GM18867 (cell line): ENCODE results near the gene TRAP1.

Experiments
- ATAC-seq: cut with Tn5 transposase; IDR thresholded peaks from one replicate; pipeline ENCODE4 v1.9.1; 2021; ENCODE audit warnings: mild to moderate bottlenecking, moderate library complexity; ENCODE audit not compliant: unreplicated experiment

Gene TRAP1

GRCh38 chr16:3652373-3653195, 64.7 kb downstream of the TRAP1 start:
- ATAC-seq, result no peak

- no peak for ATAC-seq
These were observed 65.6 kb downstream of the TRAP1 start for GRCh38 chr16:3651461-3652372.

GRCh38 chr16:3650631-3651265, 66.6 kb downstream of the TRAP1 start:
- ATAC-seq, result no peak

- ATAC-seq, result no peak
These were observed 70.9 kb downstream of the TRAP1 start for GRCh38 chr16:3646348-3646920.

- no peak for ATAC-seq
These were observed 71.6 kb downstream of the TRAP1 start for GRCh38 chr16:3645504-3646347.

- ATAC-seq, result no peak
These were observed 72.2 kb downstream of the TRAP1 start for GRCh38 chr16:3645108-3645503.

GRCh38 chr16:3643095-3643730, 74.1 kb downstream of the TRAP1 start:
- ATAC-seq, result no peak

- no peak for ATAC-seq
These were observed 74.8 kb downstream of the TRAP1 start for GRCh38 chr16:3642397-3643094.

GRCh38 chr16:3641801-3642396, 75.4 kb downstream of the TRAP1 start:
- no peak for ATAC-seq

GRCh38 chr16:3640632-3641501, 76.5 kb downstream of the TRAP1 start:
- no peak for ATAC-seq

- no peak for ATAC-seq
These were observed 77.1 kb downstream of the TRAP1 start for GRCh38 chr16:3640207-3640606.

- no peak for ATAC-seq
These were observed 78.2 kb downstream of the TRAP1 start for GRCh38 chr16:3638916-3639644.

- no peak for ATAC-seq
These were observed 79.9 kb downstream of the TRAP1 start for GRCh38 chr16:3637371-3637923.

- peak; percentile 64 for ATAC-seq
These were observed 91.2 kb downstream of the TRAP1 start for GRCh38 chr16:3625911-3626732.

GRCh38 chr16:3625331-3625730, 92.0 kb downstream of the TRAP1 start:
- ATAC-seq, result no peak

- no peak for ATAC-seq
These were observed 93.7 kb downstream of the TRAP1 start for GRCh38 chr16:3623642-3624041.
